HG03196 (cell line): ENCODE data around the gene GAK.

Experiments used
- ATAC-seq: cut with Tn5 transposase; IDR thresholded peaks from one replicate; pipeline ENCODE4 v1.9.1; 2021; ENCODE audit not compliant: unreplicated experiment

The GAK gene

GRCh38 chr4:855880-856224, 76.3 kb downstream of the GAK start:
- ATAC-seq: no peak

- ATAC-seq: no peak
Observed at GRCh38 chr4:854356-854755, 77.8 kb downstream of the GAK start.

GRCh38 chr4:853416-853781, 78.7 kb downstream of the GAK start:
- ATAC-seq: no peak

GRCh38 chr4:851701-852430, 80.2 kb downstream of the GAK start:
- ATAC-seq: no peak

GRCh38 chr4:850323-850945, 81.7 kb downstream of the GAK start:
- no peak for ATAC-seq

- no peak for ATAC-seq
Observed at GRCh38 chr4:849478-850175, 82.5 kb downstream of the GAK start.

- no peak for ATAC-seq
Observed at GRCh38 chr4:848803-849477, 83.2 kb downstream of the GAK start.

- no peak for ATAC-seq
Observed at GRCh38 chr4:848307-848691, 83.8 kb downstream of the GAK start.

- ATAC-seq: no peak
Observed at GRCh38 chr4:845836-846251, 86.3 kb downstream of the GAK start.

GRCh38 chr4:845233-845835, 86.8 kb downstream of the GAK start:
- ATAC-seq: no peak

GRCh38 chr4:844752-845232, 87.3 kb downstream of the GAK start:
- ATAC-seq: no peak

- ATAC-seq: no peak
Observed at GRCh38 chr4:839675-840443, 92.3 kb downstream of the GAK start.

GRCh38 chr4:837772-838171, 94.3 kb downstream of the GAK start:
- no peak for ATAC-seq

- ATAC-seq: no peak
Observed at GRCh38 chr4:836750-837301, 95.3 kb downstream of the GAK start.

GRCh38 chr4:836003-836511, 96.1 kb downstream of the GAK start:
- no peak for ATAC-seq

- ATAC-seq: no peak
Observed at GRCh38 chr4:835148-836002, 96.7 kb downstream of the GAK start.

- no peak for ATAC-seq
Observed at GRCh38 chr4:834368-835147, 97.6 kb downstream of the GAK start.

- ATAC-seq: no peak
Observed at GRCh38 chr4:833731-834367, 98.3 kb downstream of the GAK start.
